ENCODE measurements around the gene USP49.
"Not testable (repeated sequence)": the region's sequence is repeated elsewhere in the genome, so short reads cannot be mapped to it uniquely, and the experiment has no call there.

DNA sequence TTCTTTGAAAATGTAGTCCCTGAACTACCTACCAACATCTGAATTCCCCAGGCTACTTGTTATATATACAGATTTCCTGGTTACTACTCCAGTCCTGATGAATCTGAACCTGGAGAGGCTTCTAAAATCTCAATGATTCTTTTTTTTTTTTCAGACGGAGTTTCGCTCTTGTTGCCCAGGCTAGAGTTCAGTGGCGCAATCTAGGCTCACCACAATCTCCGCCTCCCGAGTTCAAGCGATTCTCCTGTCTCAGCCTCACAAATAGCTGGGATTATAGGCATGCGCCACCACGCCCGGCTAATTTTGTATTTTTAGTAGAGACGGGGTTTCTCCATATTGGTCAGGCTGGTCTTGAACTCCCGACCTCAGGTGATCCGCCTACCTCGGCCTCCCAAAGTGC lies 83.2 kb downstream of the USP49 start:
- TF ChIP-seq JUND (IDR thresholded peaks at IDR 0.05); POLR2A (IDR thresholded peaks at IDR 0.05; ENCODE audit: borderline replicate concordance, extremely low read depth, insufficient read depth, insufficient read length); CBX3 (IDR thresholded peaks at IDR 0.05; ENCODE audit: low read depth); SIN3A (IDR thresholded peaks at IDR 0.05; ENCODE audit: low read depth); EGR1 (IDR thresholded peaks at IDR 0.05; ENCODE audit: low read depth); POLR2AphosphoS5 (IDR thresholded peaks at IDR 0.05; ENCODE audit: low read depth, low read length); EZH2 (IDR thresholded peaks at IDR 0.05); EZH2phosphoT487 (IDR thresholded peaks at IDR 0.05; ENCODE audit: borderline replicate concordance): not testable (repeated sequence)
- TF ChIP-seq, protein P1, sequence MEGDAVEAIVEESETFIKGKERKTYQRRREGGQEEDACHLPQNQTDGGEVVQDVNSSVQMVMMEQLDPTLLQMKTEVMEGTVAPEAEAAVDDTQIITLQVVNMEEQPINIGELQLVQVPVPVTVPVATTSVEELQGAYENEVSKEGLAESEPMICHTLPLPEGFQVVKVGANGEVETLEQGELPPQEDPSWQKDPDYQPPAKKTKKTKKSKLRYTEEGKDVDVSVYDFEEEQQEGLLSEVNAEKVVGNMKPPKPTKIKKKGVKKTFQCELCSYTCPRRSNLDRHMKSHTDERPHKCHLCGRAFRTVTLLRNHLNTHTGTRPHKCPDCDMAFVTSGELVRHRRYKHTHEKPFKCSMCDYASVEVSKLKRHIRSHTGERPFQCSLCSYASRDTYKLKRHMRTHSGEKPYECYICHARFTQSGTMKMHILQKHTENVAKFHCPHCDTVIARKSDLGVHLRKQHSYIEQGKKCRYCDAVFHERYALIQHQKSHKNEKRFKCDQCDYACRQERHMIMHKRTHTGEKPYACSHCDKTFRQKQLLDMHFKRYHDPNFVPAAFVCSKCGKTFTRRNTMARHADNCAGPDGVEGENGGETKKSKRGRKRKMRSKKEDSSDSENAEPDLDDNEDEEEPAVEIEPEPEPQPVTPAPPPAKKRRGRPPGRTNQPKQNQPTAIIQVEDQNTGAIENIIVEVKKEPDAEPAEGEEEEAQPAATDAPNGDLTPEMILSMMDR (IDR thresholded peaks at IDR 0.05 in 2 of 3, conservative IDR thresholded peaks at IDR 0.05 in 1 of 3; ENCODE audit: borderline replicate concordance in 1 of 3, insufficient read depth in 1 of 3, low read depth in 2 of 3, low read length in 2 of 3), result not testable (repeated sequence)
- TF ChIP-seq, protein P2, sequence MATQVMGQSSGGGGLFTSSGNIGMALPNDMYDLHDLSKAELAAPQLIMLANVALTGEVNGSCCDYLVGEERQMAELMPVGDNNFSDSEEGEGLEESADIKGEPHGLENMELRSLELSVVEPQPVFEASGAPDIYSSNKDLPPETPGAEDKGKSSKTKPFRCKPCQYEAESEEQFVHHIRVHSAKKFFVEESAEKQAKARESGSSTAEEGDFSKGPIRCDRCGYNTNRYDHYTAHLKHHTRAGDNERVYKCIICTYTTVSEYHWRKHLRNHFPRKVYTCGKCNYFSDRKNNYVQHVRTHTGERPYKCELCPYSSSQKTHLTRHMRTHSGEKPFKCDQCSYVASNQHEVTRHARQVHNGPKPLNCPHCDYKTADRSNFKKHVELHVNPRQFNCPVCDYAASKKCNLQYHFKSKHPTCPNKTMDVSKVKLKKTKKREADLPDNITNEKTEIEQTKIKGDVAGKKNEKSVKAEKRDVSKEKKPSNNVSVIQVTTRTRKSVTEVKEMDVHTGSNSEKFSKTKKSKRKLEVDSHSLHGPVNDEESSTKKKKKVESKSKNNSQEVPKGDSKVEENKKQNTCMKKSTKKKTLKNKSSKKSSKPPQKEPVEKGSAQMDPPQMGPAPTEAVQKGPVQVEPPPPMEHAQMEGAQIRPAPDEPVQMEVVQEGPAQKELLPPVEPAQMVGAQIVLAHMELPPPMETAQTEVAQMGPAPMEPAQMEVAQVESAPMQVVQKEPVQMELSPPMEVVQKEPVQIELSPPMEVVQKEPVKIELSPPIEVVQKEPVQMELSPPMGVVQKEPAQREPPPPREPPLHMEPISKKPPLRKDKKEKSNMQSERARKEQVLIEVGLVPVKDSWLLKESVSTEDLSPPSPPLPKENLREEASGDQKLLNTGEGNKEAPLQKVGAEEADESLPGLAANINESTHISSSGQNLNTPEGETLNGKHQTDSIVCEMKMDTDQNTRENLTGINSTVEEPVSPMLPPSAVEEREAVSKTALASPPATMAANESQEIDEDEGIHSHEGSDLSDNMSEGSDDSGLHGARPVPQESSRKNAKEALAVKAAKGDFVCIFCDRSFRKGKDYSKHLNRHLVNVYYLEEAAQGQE (IDR thresholded peaks at IDR 0.05; ENCODE audit: low read depth), result not testable (repeated sequence)
- TF ChIP-seq, protein P3, sequence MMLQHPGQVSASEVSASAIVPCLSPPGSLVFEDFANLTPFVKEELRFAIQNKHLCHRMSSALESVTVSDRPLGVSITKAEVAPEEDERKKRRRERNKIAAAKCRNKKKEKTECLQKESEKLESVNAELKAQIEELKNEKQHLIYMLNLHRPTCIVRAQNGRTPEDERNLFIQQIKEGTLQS (IDR thresholded peaks at IDR 0.05), result not testable (repeated sequence)

Measured in HCT116 (cell line).